Esophagus squamous epithelium (tissue), 5 donors: ENCODE results near the gene SLC44A3. TPM values are rescaled to one million over a fixed set of nuclear protein-coding genes. Genes with fewer than 3 reads are reported as not detected.

ENCODE experiments used
- DNase-seq: peaks from one replicate; lab custom pipeline; 2025; lab: John Stamatoyannopoulos, UW
- H3K27ac ChIP-seq, 4 donors: fragments of 200-600 bp; sonication (generic); one replicate each; pipeline ENCODE4 v1.5.1; 2016 to 2019; ENCODE audit warnings: mild to moderate bottlenecking in 1 of 4
- H3K27me3 ChIP-seq, 4 donors: fragments of 200-600 bp; sonication (generic); 1 replicate in 3 of 4; 2 replicates in 1 of 4; pipeline versions ENCODE4 v1.5.1 to v1.6.0; 2017 to 2021; ENCODE audit warnings: antibody characterized with exemption in 1 of 4
- H3K36me3 ChIP-seq, 3 donors: fragments of 200-600 bp; sonication (generic); one replicate each; pipeline ENCODE4 v1.5.1; 2016 to 2019
- H3K4me1 ChIP-seq, 3 donors: fragments of 200-600 bp; sonication (generic); one replicate each; pipeline ENCODE4 v1.5.1; 2017 to 2019
- H3K4me3 ChIP-seq, 4 donors: fragments of 200-600 bp; sonication (generic); 1 replicate in 3 of 4; 2 replicates in 1 of 4; pipeline ENCODE4 v1.5.1; 2016 to 2019; ENCODE audit warnings: mild to moderate bottlenecking in 2 of 4, moderate library complexity in 1 of 4
- H3K9me3 ChIP-seq, 3 donors: fragments of 200-600 bp; sonication (generic); one replicate each; pipeline ENCODE4 v1.5.1; 2016 to 2019
- CTCF ChIP-seq, 6 experiments: fragments of 450-650 bp in 4 of 6; fragments of 200-600 bp in 2 of 6; sonication (generic) in 2 of 6; IDR thresholded peaks; one replicate each; pipeline ENCODE4 v1.5.1; 2016 to 2019; ENCODE audit warnings: antibody characterized with exemption in 6 of 6, mild to moderate bottlenecking in 4 of 6, moderate library complexity in 4 of 6
- POLR2A ChIP-seq, 4 donors: fragments of 450-650 bp; IDR thresholded peaks; one replicate each; pipeline ENCODE4 v1.6.1; 2017; ENCODE audit warnings: antibody characterized with exemption in 4 of 4, mild to moderate bottlenecking in 4 of 4, moderate library complexity in 3 of 4
- WGBS, 2 donors: methylation state at CpG; one replicate each; pipeline ENCODE4 v1.1.5; 2018; 5-methylcytosine and 5-hydroxymethylcytosine counted together
- intact Hi-C: fragments of 100-400 bp; cut with DNase I; formaldehyde crosslinking; loops from one replicate; pipeline ENCODE4 v1.15.0; 2022
- total RNA-seq, 4 donors: library from RNA; depleted of rRNA; stranded (reverse); fragments of >200 nt; gene quantifications; one replicate each; pipeline ENCODE4 v1.1.0, GENCODE V29; 2016
- donor health status: DM: yes; HTN: yes; CAD: no.

The SLC44A3 gene
- total RNA-seq, 4 donors from 2014 or later: 5.4 to 11.7 (median 9.4) TPM

- intact Hi-C loops: no loop called here
- no peaks in the 10 kb centered on the region for H3K36me3 ChIP-seq
- no peak for TF ChIP-seq CTCF (IDR thresholded peaks at IDR 0.05)
- no peak for TF ChIP-seq POLR2A (IDR thresholded peaks at IDR 0.05)
- H3K27ac ChIP-seq: peak overlapping the region; percentile 36 to 84 (median 62)
- H3K4me1 ChIP-seq: peaks cover 0 to 24% (median 9%) of the 10 kb centered on the region in 3 donors
- H3K9me3 ChIP-seq: no peaks in the 10 kb centered on the region
- no peak for DNase-seq
- H3K27me3 ChIP-seq: no peaks in the 10 kb centered on the region
- H3K4me3 ChIP-seq: no peak overlapping the region
- WGBS, 2 donors: 72 to 82% methylated on average over 3 to 5 of the region's 7 CpGs
These were observed 36.0 kb upstream of the SLC44A3 start for GRCh38 chr1:94784190-94784515.

GRCh38 chr1:94787691-94788090 is 32.5 kb upstream of the SLC44A3 start:
- no peak overlapping the region for H3K4me3 ChIP-seq
- WGBS, 2 donors: 86 to 93% methylated on average over 1 of the region's 1 CpG
- H3K36me3 ChIP-seq: no peaks in the 10 kb centered on the region
- H3K27me3 ChIP-seq: no peaks in the 10 kb centered on the region
- H3K27ac ChIP-seq: no peak overlapping the region
- peaks cover 0 to 27% (median 8%) of the 10 kb centered on the region in 3 donors for H3K4me1 ChIP-seq
- DNase-seq: no peak
- H3K9me3 ChIP-seq: no peaks in the 10 kb centered on the region
- TF ChIP-seq POLR2A (IDR thresholded peaks at IDR 0.05) (no peak), CTCF (IDR thresholded peaks at IDR 0.05) (no peak)
- intact Hi-C loops: no loop called here

GRCh38 chr1:94790246-94790645 is 29.9 kb upstream of the SLC44A3 start:
- no peaks in the 10 kb centered on the region for H3K36me3 ChIP-seq
- H3K27me3 ChIP-seq: no peaks in the 10 kb centered on the region
- TF ChIP-seq CTCF (IDR thresholded peaks at IDR 0.05) (no peak), POLR2A (IDR thresholded peaks at IDR 0.05) (no peak)
- no peak for DNase-seq
- WGBS, 2 donors: 72 to 76% methylated on average over 2 of the region's 2 CpGs
- H3K9me3 ChIP-seq: no peaks in the 10 kb centered on the region
- H3K27ac ChIP-seq: no peak overlapping the region
- intact Hi-C loops: no loop called here
- no peak overlapping the region for H3K4me3 ChIP-seq
- peaks cover 0 to 22% (median under 1%) of the 10 kb centered on the region in 3 donors for H3K4me1 ChIP-seq

- Histone ChIP-seq H3K4me1 (peaks cover 0 to 26% (median 3%) of the 10 kb centered on the region in 3 donors), H3K36me3 (no peaks in the 10 kb centered on the region), H3K9me3 (no peaks in the 10 kb centered on the region), H3K27ac (no peak overlapping the region), H3K4me3 (no peak overlapping the region), H3K27me3 (no peaks in the 10 kb centered on the region)
- DNase-seq: no peak
- 77 to 96% methylated on average over 1 of the region's 1 CpG for WGBS, 2 donors
- TF ChIP-seq POLR2A (IDR thresholded peaks at IDR 0.05) (no peak), CTCF (IDR thresholded peaks at IDR 0.05) (no peak)
- intact Hi-C loops: no loop called here
These were observed 29.5 kb upstream of the SLC44A3 start for GRCh38 chr1:94790670-94791069.

- 7 to 8% methylated on average over 5 of the region's 5 CpGs for WGBS, 2 donors
- DNase-seq: no peak
- no peaks in the 10 kb centered on the region for H3K27me3 ChIP-seq
These were observed 27.5 kb upstream of the SLC44A3 start for GRCh38 chr1:94792473-94793295.

More at GRCh38 chr1:94792473-94793295, 27.5 kb upstream of the SLC44A3 start:
- H3K9me3 ChIP-seq: no peaks in the 10 kb centered on the region
- intact Hi-C loops: no loop called here
- peak overlapping the region; percentile 62 to 85 (median 80) for H3K27ac ChIP-seq
- no peak overlapping the region for H3K4me3 ChIP-seq
- H3K4me1 ChIP-seq: peaks cover 0 to 30% (median 3%) of the 10 kb centered on the region in 3 donors
- no peaks in the 10 kb centered on the region for H3K36me3 ChIP-seq
- TF ChIP-seq CTCF (IDR thresholded peaks at IDR 0.05) (peak in 5 of 6 experiments; percentile 13 to 56 (median 26)), POLR2A (IDR thresholded peaks at IDR 0.05) (no peak)
